ENCODE results near the gene NKX1-1.

Gene NKX1-1

GRCh38 chr4:1367230-1367935 lies 38.9 kb downstream of the NKX1-1 start:
- no peak for DNase-seq (ENCODE audit: low read depth)
- TF ChIP-seq CTCF (IDR thresholded peaks at IDR 0.05; ENCODE audit: low read length, missing control alignments), result no peak
- no peak overlapping the region for H3K4me3 ChIP-seq (replicated peaks; ENCODE audit: low read depth, low read length)

GRCh38 chr4:1366371-1367229 lies 39.6 kb downstream of the NKX1-1 start:
- no peak for TF ChIP-seq CTCF (IDR thresholded peaks at IDR 0.05; ENCODE audit: low read length, missing control alignments)
- no peak for DNase-seq (ENCODE audit: low read depth)

GRCh38 chr4:1365271-1366178 lies 40.7 kb downstream of the NKX1-1 start:
- DNase-seq (ENCODE audit: low read depth), result no peak
- H3K4me3 ChIP-seq (replicated peaks; ENCODE audit: low read depth, low read length), result no peak overlapping the region
- no peak for TF ChIP-seq CTCF (IDR thresholded peaks at IDR 0.05; ENCODE audit: low read length, missing control alignments)

More at GRCh38 chr4:1366371-1367229, 39.6 kb downstream of the NKX1-1 start:
- H3K4me3 ChIP-seq (replicated peaks; ENCODE audit: low read depth, low read length), result no peak overlapping the region

- TF ChIP-seq CTCF (IDR thresholded peaks at IDR 0.05; ENCODE audit: low read length, missing control alignments), result no peak
- H3K4me3 ChIP-seq (replicated peaks; ENCODE audit: low read depth, low read length), result no peak overlapping the region
- no peak for DNase-seq (ENCODE audit: low read depth)
Observed at GRCh38 chr4:1364748-1365147, 41.5 kb downstream of the NKX1-1 start.

GRCh38 chr4:1364217-1364616 lies 42.0 kb downstream of the NKX1-1 start:
- no peak for TF ChIP-seq CTCF (IDR thresholded peaks at IDR 0.05; ENCODE audit: low read length, missing control alignments)
- no peak overlapping the region for H3K4me3 ChIP-seq (replicated peaks; ENCODE audit: low read depth, low read length)
- no peak for DNase-seq (ENCODE audit: low read depth)

GRCh38 chr4:1363513-1363912 lies 42.7 kb downstream of the NKX1-1 start:
- no peak for DNase-seq (ENCODE audit: low read depth)
- no peak overlapping the region for H3K4me3 ChIP-seq (replicated peaks; ENCODE audit: low read depth, low read length)
- no peak for TF ChIP-seq CTCF (IDR thresholded peaks at IDR 0.05; ENCODE audit: low read length, missing control alignments)
